Measurements from ENCODE around the gene KCNQ1. TPM values are rescaled to one million over a fixed set of nuclear protein-coding genes. Genes with fewer than 3 reads are reported as not detected.
A peak's percentile ranks its signal among the peaks of the same experiment; 100 is the strongest.
"Not testable (repeated sequence)": the region's sequence is repeated elsewhere in the genome, so short reads cannot be mapped to it uniquely, and the experiment has no call there.

Gene KCNQ1
- total RNA-seq, 2 experiments from 2014 or later: 20.4 to 26.0 TPM

- Mint-ChIP-seq H3K4me3 (no peak overlapping the region), H3K27me3 (ENCODE audit: low read depth) (peaks cover 5% of the 10 kb centered on the region), H3K36me3 (ENCODE audit: low read depth) (peaks cover 22% of the 10 kb centered on the region), H3K27ac (no peak overlapping the region), H3K9me3 (ENCODE audit: insufficient read depth) (peaks cover 11% of the 10 kb centered on the region), H3K4me1 (ENCODE audit: low read depth) (peaks cover 21% of the 10 kb centered on the region)
- DNase-seq (no peak), ATAC-seq (no peak)
- ChIA-PET CTCF (no interaction called here), POLR2A (no interaction called here)
These were observed 28.7 kb downstream of the KCNQ1 start for GRCh38 chr11:2473361-2474058.

GRCh38 chr11:2474059-2474901, 29.5 kb downstream of the KCNQ1 start:
- CTCF ChIA-PET: no interaction called here
- no peak overlapping the region for H3K4me3 Mint-ChIP-seq
- H3K36me3 Mint-ChIP-seq (ENCODE audit: low read depth): peaks cover 29% of the 10 kb centered on the region
- DNase-seq: no peak
- ATAC-seq: no peak
- H3K4me1 Mint-ChIP-seq (ENCODE audit: low read depth): peaks cover 13% of the 10 kb centered on the region
- peaks cover 18% of the 10 kb centered on the region for H3K9me3 Mint-ChIP-seq (ENCODE audit: insufficient read depth)
- no peaks in the 10 kb centered on the region for H3K27me3 Mint-ChIP-seq (ENCODE audit: low read depth)
- POLR2A ChIA-PET: no interaction called here
- peak overlapping the region; percentile 22 for H3K27ac Mint-ChIP-seq

- CTCF ChIA-PET: no interaction called here
- no peak overlapping the region for H3K27ac Mint-ChIP-seq
- ATAC-seq (no peak), DNase-seq (no peak)
- peaks cover 39% of the 10 kb centered on the region for H3K36me3 Mint-ChIP-seq (ENCODE audit: low read depth)
- POLR2A ChIA-PET: no interaction called here
- H3K4me1 Mint-ChIP-seq (ENCODE audit: low read depth): peaks cover 19% of the 10 kb centered on the region
- H3K27me3 Mint-ChIP-seq (ENCODE audit: low read depth): no peaks in the 10 kb centered on the region
- peaks cover 26% of the 10 kb centered on the region for H3K9me3 Mint-ChIP-seq (ENCODE audit: insufficient read depth)
- no peak overlapping the region for H3K4me3 Mint-ChIP-seq
These were observed 30.5 kb downstream of the KCNQ1 start for GRCh38 chr11:2475136-2475918.

- Mint-ChIP-seq H3K4me1 (ENCODE audit: low read depth) (peaks cover 29% of the 10 kb centered on the region), H3K27ac (no peak overlapping the region), H3K27me3 (ENCODE audit: low read depth) (no peaks in the 10 kb centered on the region), H3K36me3 (ENCODE audit: low read depth) (peaks cover 48% of the 10 kb centered on the region), H3K4me3 (no peak overlapping the region), H3K9me3 (ENCODE audit: insufficient read depth) (peaks cover 31% of the 10 kb centered on the region)
- no peak for ATAC-seq
- CTCF ChIA-PET: no interaction called here
- no peak for DNase-seq
- POLR2A ChIA-PET: no interaction called here
These were observed 32.4 kb downstream of the KCNQ1 start for GRCh38 chr11:2477254-2477653.

GRCh38 chr11:2477936-2478335, 33.1 kb downstream of the KCNQ1 start:
- H3K27me3 Mint-ChIP-seq (ENCODE audit: low read depth): no peaks in the 10 kb centered on the region
- CTCF ChIA-PET: no interaction called here
- no peak for ATAC-seq
- no peak overlapping the region for H3K4me3 Mint-ChIP-seq
- H3K9me3 Mint-ChIP-seq (ENCODE audit: insufficient read depth): peaks cover 31% of the 10 kb centered on the region
- POLR2A ChIA-PET: no interaction called here
- DNase-seq: no peak
- H3K27ac Mint-ChIP-seq: no peak overlapping the region
- peaks cover 48% of the 10 kb centered on the region for H3K36me3 Mint-ChIP-seq (ENCODE audit: low read depth)
- peaks cover 29% of the 10 kb centered on the region for H3K4me1 Mint-ChIP-seq (ENCODE audit: low read depth)

- H3K9me3 Mint-ChIP-seq (ENCODE audit: insufficient read depth): peaks cover 31% of the 10 kb centered on the region
- CTCF ChIA-PET; ATAC-seq; DNase-seq; H3K27ac Mint-ChIP-seq; POLR2A ChIA-PET; H3K4me3 Mint-ChIP-seq; H3K27me3 Mint-ChIP-seq (ENCODE audit: low read depth): not testable (repeated sequence)
- peaks cover 53% of the 10 kb centered on the region for H3K36me3 Mint-ChIP-seq (ENCODE audit: low read depth)
- peaks cover 21% of the 10 kb centered on the region for H3K4me1 Mint-ChIP-seq (ENCODE audit: low read depth)
These were observed 35.5 kb downstream of the KCNQ1 start for GRCh38 chr11:2480067-2480873.

- POLR2A ChIA-PET: no interaction called here
- DNase-seq: no peak
These were observed 36.0 kb downstream of the KCNQ1 start for GRCh38 chr11:2480874-2481220.

GRCh38 chr11:2481253-2481652, 36.4 kb downstream of the KCNQ1 start:
- POLR2A ChIA-PET: no interaction called here
- CTCF ChIA-PET: interaction anchor here (0.6 kb wide), 1 partner anchor 861 kb away, joined by 3 read pairs; no protein-coding TSS in a partner anchor
- H3K4me1 Mint-ChIP-seq (ENCODE audit: low read depth): peaks cover 20% of the 10 kb centered on the region
- H3K27ac Mint-ChIP-seq: peak overlapping the region; percentile 40
- ATAC-seq (no peak), DNase-seq (no peak)
- H3K27me3 Mint-ChIP-seq (ENCODE audit: low read depth): no peaks in the 10 kb centered on the region
- H3K9me3 Mint-ChIP-seq (ENCODE audit: insufficient read depth): peaks cover 31% of the 10 kb centered on the region
- no peak overlapping the region for H3K4me3 Mint-ChIP-seq
- H3K36me3 Mint-ChIP-seq (ENCODE audit: low read depth): peaks cover 57% of the 10 kb centered on the region

More at GRCh38 chr11:2480874-2481220, 36.0 kb downstream of the KCNQ1 start:
- peaks cover 55% of the 10 kb centered on the region for H3K36me3 Mint-ChIP-seq (ENCODE audit: low read depth)
- CTCF ChIA-PET: no interaction called here
- ATAC-seq: no peak
- peak overlapping the region; percentile 40 for H3K27ac Mint-ChIP-seq
- no peaks in the 10 kb centered on the region for H3K27me3 Mint-ChIP-seq (ENCODE audit: low read depth)
- no peak overlapping the region for H3K4me3 Mint-ChIP-seq
- peaks cover 31% of the 10 kb centered on the region for H3K9me3 Mint-ChIP-seq (ENCODE audit: insufficient read depth)
- peaks cover 20% of the 10 kb centered on the region for H3K4me1 Mint-ChIP-seq (ENCODE audit: low read depth)

- ATAC-seq: no peak
- no peak for DNase-seq
- no peak overlapping the region for H3K4me3 Mint-ChIP-seq
- ChIA-PET CTCF (no interaction called here), POLR2A (interaction anchor here (0.6 kb wide), 1 partner anchor 218 kb away, joined by 3 read pairs; the partner anchor contains the start of gene KCNQ1OT1)
- H3K27me3 Mint-ChIP-seq (ENCODE audit: low read depth): no peaks in the 10 kb centered on the region
- H3K4me1 Mint-ChIP-seq (ENCODE audit: low read depth): peaks cover 20% of the 10 kb centered on the region
- peaks cover 35% of the 10 kb centered on the region for H3K9me3 Mint-ChIP-seq (ENCODE audit: insufficient read depth)
- H3K36me3 Mint-ChIP-seq (ENCODE audit: low read depth): peaks cover 59% of the 10 kb centered on the region
- H3K27ac Mint-ChIP-seq: no peak overlapping the region
These were observed 37.4 kb downstream of the KCNQ1 start for GRCh38 chr11:2482204-2482603.

- no peak for ATAC-seq
These were observed 37.9 kb downstream of the KCNQ1 start for GRCh38 chr11:2482745-2483144.

GRCh38 chr11:2483426-2483825, 38.6 kb downstream of the KCNQ1 start:
- H3K27ac Mint-ChIP-seq: no peak overlapping the region
- POLR2A ChIA-PET: no interaction called here
- H3K36me3 Mint-ChIP-seq (ENCODE audit: low read depth): peaks cover 56% of the 10 kb centered on the region
- peaks cover 20% of the 10 kb centered on the region for H3K4me1 Mint-ChIP-seq (ENCODE audit: low read depth)
- DNase-seq (no peak), ATAC-seq (no peak)
- no peaks in the 10 kb centered on the region for H3K27me3 Mint-ChIP-seq (ENCODE audit: low read depth)
- H3K9me3 Mint-ChIP-seq (ENCODE audit: insufficient read depth): peaks cover 38% of the 10 kb centered on the region
- H3K4me3 Mint-ChIP-seq: no peak overlapping the region
- CTCF ChIA-PET: interaction anchor here (0.8 to 0.9 kb wide), 2 partner anchors 50 to 63 kb away, joined by 3 read pairs; no protein-coding TSS in a partner anchor

More at GRCh38 chr11:2482745-2483144, 37.9 kb downstream of the KCNQ1 start:
- no peak overlapping the region for H3K4me3 Mint-ChIP-seq
- no peak for DNase-seq
- ChIA-PET CTCF (no interaction called here), POLR2A (no interaction called here)
- H3K9me3 Mint-ChIP-seq (ENCODE audit: insufficient read depth): peaks cover 37% of the 10 kb centered on the region
- H3K27me3 Mint-ChIP-seq (ENCODE audit: low read depth): no peaks in the 10 kb centered on the region
- peaks cover 57% of the 10 kb centered on the region for H3K36me3 Mint-ChIP-seq (ENCODE audit: low read depth)
- peaks cover 20% of the 10 kb centered on the region for H3K4me1 Mint-ChIP-seq (ENCODE audit: low read depth)
- H3K27ac Mint-ChIP-seq: no peak overlapping the region
